ENCODE measurements around the gene BLID. TPM values are rescaled to one million over a fixed set of nuclear protein-coding genes. Genes with fewer than 3 reads are reported as not detected.
A peak's percentile ranks its signal among the peaks of the same experiment; 100 is the strongest.

BLID gene
- total RNA-seq: not detected

DNA sequence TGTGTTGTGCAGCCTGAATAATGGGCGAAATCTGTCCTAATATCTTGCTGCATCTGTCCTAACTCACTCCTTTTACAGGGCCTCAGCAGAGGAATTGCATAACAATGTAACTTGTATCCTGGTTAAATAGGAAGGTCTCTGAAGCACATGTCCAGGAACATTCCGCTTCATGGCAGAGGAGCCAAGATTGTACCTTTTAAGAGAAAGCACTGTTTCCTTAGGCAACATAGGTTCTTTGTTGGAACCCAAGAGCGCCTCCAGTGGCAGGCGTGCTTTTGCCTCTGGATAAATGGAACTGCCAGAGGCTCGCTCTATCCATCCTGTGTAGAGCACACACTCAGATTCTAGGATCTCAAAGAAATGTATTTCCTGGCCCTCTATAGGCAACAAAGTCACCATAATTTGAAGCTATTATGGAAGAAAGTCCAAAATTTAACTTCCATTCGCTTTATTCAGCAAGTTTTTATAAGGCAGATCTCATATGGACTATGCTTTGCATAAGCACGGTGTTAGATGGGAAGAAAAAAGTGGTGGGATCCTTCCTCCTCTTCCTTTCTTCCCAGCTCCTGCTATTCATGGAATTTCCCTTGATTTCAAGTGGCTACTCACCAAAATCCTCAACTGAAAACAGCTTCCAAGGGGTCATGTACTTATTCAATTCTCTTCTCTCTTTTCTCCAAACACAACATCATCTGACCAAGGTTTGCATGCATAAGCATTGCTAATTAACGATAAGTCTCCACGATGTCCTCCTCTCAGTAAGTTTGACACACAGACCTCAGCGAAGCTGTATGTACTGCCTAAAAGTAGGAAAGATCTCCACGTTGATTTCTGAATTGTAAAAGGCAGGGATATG, at the start of gene BLID:
Gene BLID (minus strand): TSS at position 692 of the 856 bp plus-strand sequence. CDS start 293 bp downstream, at position 399.
- ATAC-seq: no peak
- Mint-ChIP-seq H3K9me3 (no peaks in the 10 kb centered on the region), H3K4me1 (ENCODE audit: low read depth in 2 of 2) (no peaks in the 10 kb centered on the region), H3K27ac (no peak within 1 kb of the TSS), H3K27me3 (peaks cover 0 to 20% of the 10 kb centered on the region in 2 donors), H3K36me3 (no peaks in the 10 kb centered on the region), H3K4me3 (no peak within 1 kb of the TSS)
- DNase-seq (ENCODE audit: low spot score): no peak

DNA sequence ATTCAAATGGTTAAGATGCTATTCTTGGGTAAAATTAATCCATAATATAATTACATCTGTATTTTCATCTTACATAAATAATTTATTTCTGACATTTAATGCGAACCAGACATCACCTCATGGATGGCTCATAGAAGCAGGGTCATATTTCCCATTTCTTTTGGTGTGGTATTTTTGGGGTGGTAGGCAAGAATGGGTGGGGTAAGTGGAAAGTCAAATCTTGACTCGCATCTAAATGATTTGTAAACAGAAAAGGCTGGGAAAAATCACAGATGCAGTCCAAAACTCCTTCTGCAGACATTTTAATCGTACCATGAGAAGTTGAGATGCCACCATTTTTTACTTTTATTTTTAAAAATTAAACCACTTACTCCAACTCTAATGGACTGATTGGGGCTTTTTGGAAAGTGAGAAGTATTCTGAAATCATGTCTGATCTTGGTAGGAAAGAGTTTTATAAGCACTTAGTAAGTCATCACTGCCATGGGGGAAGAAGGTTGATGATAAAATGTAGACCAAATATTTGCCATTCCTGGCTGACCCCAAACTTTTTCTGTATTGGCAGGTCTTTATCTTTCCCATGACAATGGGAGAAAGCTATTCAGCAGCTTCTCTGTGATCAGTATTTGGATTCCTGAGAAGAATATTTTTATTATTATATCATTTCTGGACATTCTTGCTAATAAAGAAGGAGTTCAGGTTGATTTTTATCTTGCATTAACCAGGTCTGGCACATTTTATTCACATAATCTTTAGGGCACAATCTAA, 47.2 kb upstream of the BLID start:
- Mint-ChIP-seq H3K4me3 (no peak overlapping the region), H3K27ac (no peak overlapping the region), H3K36me3 (no peaks in the 10 kb centered on the region), H3K27me3 (peaks cover 17 to 31% of the 10 kb centered on the region in 2 donors), H3K9me3 (no peaks in the 10 kb centered on the region), H3K4me1 (ENCODE audit: low read depth in 2 of 2) (peaks cover 0 to 2% of the 10 kb centered on the region in 2 donors)
- no peak for ATAC-seq
- DNase-seq (ENCODE audit: low spot score): no peak

GRCh38 chr11:122162095-122162494, 46.1 kb upstream of the BLID start:
- H3K27ac Mint-ChIP-seq: no peak overlapping the region
- no peak for DNase-seq (ENCODE audit: low spot score)
- H3K36me3 Mint-ChIP-seq: no peaks in the 10 kb centered on the region
- H3K4me1 Mint-ChIP-seq (ENCODE audit: low read depth in 2 of 2): peaks cover 4 to 7% of the 10 kb centered on the region in 2 donors
- ATAC-seq: no peak
- no peaks in the 10 kb centered on the region for H3K9me3 Mint-ChIP-seq
- peaks cover 16 to 19% of the 10 kb centered on the region in 2 donors for H3K27me3 Mint-ChIP-seq
- no peak overlapping the region for H3K4me3 Mint-ChIP-seq

DNA sequence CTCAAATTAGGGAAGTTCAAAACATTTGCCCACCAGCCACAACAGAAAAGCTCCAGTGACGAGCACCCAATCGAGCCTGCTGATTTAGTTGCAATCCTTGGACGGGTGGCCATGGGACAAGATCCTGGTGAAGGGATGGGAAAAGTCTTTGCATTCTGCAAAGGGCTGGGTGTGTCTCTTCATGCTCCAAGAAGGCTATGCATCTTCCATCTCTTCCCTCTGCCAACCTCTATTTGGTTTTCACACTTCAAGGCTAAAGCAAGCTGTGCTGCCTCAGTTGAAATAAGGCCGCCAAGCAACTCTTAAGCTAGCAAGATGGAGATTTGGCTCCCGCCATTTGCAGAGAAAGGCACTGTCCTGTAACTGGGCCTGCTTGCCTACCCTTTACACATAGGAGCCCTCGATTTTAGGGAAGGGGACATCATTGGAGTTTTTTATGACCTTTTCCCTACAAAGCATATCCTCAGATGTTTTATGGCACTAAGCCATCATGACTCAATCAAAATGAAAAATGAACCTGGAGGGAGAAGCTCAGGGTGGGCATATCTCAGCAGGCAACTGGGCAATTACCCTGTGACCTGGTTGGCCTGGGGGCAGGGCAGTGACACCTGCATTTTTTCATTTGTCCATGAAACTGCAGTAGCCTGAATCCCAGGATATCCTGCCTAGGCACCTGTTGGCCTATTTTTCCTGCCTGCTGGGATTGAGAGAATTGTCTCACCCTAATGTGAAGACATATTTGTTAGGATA, 45.0 kb upstream of the BLID start:
- H3K27ac Mint-ChIP-seq: no peak overlapping the region
- no peak for ATAC-seq
- no peaks in the 10 kb centered on the region for H3K9me3 Mint-ChIP-seq
- H3K4me3 Mint-ChIP-seq: no peak overlapping the region
- H3K4me1 Mint-ChIP-seq (ENCODE audit: low read depth in 2 of 2): peaks cover 14 to 16% of the 10 kb centered on the region in 2 donors
- H3K27me3 Mint-ChIP-seq: peaks cover 22 to 24% of the 10 kb centered on the region in 2 donors
- H3K36me3 Mint-ChIP-seq: no peaks in the 10 kb centered on the region
- no peak for DNase-seq (ENCODE audit: low spot score)

DNA sequence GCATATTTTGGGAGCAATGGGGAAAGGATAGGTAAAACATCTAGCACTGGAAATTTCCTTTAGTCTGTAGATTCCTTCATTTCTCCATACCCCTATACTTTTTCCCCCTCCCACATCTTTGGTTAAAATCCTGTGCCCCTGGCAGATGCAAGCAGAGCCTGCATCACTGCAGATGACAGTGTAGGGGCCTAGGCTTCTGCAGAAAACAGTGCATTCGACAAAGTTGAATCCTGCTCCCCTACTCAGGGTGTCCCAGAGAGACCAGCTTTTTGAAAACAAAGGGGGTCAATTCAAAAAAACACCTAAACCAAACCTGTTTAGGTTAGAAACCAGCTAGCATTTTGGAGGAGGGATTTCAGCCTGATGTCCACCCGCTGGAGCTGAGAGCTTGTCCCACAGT, 43.8 kb upstream of the BLID start:
- no peaks in the 10 kb centered on the region for H3K9me3 Mint-ChIP-seq
- H3K4me3 Mint-ChIP-seq: no peak overlapping the region
- no peak for DNase-seq (ENCODE audit: low spot score)
- H3K36me3 Mint-ChIP-seq: no peaks in the 10 kb centered on the region
- no peak overlapping the region for H3K27ac Mint-ChIP-seq
- H3K4me1 Mint-ChIP-seq (ENCODE audit: low read depth in 2 of 2): peaks cover 15 to 16% of the 10 kb centered on the region in 2 donors
- no peak for ATAC-seq
- H3K27me3 Mint-ChIP-seq: peaks cover 22 to 24% of the 10 kb centered on the region in 2 donors

DNA sequence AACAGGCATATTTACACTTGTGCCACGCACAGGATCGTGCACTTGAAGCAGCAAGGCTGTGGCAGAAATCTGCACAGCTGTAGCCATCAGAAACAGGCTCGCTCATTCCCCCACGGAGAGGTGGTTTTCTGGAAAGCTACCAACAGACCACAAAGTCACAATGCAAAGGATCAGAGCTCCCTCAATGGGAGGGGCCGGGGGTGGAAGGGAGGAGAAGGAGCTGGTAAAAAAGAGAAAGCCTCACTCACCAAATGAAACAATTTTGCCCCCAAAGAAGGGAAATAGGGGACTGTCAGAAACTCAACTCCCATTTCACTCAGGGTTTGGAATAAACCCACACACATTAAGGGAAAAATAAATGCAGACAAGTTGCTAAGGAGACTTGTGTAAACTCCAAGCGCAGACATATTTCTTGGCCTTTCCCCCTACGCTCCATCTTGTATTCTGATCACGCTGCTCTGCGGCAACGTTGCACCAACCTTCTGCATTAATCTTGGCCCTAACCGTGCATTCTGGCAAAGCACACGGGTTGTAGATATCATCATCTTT, 43.2 kb upstream of the BLID start:
- Mint-ChIP-seq H3K4me1 (ENCODE audit: low read depth in 2 of 2) (peaks cover 15 to 16% of the 10 kb centered on the region in 2 donors), H3K27ac (no peak overlapping the region), H3K36me3 (no peaks in the 10 kb centered on the region), H3K4me3 (no peak overlapping the region), H3K27me3 (peaks cover 22 to 26% of the 10 kb centered on the region in 2 donors), H3K9me3 (no peaks in the 10 kb centered on the region)
- no peak for ATAC-seq
- no peak for DNase-seq (ENCODE audit: low spot score)

DNA sequence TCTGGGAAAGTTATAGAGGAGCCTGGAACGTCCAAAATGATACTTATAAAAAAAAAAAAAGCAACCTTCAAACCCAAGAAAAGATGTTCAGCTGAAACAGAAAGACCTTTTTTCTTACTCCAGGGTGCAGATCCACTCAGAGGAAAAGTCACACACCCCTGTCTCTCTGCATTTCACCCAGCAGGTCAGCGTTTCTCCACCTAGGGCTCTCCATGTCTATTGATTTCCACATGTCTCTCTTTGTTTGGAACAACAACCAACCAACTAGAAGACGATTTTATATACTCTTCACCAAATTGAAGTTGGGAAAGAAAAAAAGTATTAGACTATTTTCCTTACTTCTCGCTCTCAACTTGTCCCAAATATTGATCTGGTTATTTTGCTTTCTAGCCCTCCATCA, 42.2 kb upstream of the BLID start:
- no peak overlapping the region for H3K4me3 Mint-ChIP-seq
- ATAC-seq: no peak

GRCh38 chr11:122157653-122158161, 41.7 kb upstream of the BLID start:
- ATAC-seq (no peak), DNase-seq (ENCODE audit: low spot score) (no peak)
- Mint-ChIP-seq H3K9me3 (no peaks in the 10 kb centered on the region), H3K4me1 (ENCODE audit: low read depth in 2 of 2) (peaks cover 15 to 16% of the 10 kb centered on the region in 2 donors), H3K36me3 (no peaks in the 10 kb centered on the region), H3K27ac (no peak overlapping the region), H3K4me3 (peak overlapping the region; percentile 51), H3K27me3 (peaks cover 25 to 34% of the 10 kb centered on the region in 2 donors)

More for the DNA sequence above, 42.2 kb upstream of the BLID start:
- Mint-ChIP-seq H3K27me3 (peaks cover 25 to 34% of the 10 kb centered on the region in 2 donors), H3K4me1 (ENCODE audit: low read depth in 2 of 2) (peaks cover 15 to 16% of the 10 kb centered on the region in 2 donors), H3K27ac (no peak overlapping the region), H3K9me3 (no peaks in the 10 kb centered on the region), H3K36me3 (no peaks in the 10 kb centered on the region)
- no peak for DNase-seq (ENCODE audit: low spot score)

DNA sequence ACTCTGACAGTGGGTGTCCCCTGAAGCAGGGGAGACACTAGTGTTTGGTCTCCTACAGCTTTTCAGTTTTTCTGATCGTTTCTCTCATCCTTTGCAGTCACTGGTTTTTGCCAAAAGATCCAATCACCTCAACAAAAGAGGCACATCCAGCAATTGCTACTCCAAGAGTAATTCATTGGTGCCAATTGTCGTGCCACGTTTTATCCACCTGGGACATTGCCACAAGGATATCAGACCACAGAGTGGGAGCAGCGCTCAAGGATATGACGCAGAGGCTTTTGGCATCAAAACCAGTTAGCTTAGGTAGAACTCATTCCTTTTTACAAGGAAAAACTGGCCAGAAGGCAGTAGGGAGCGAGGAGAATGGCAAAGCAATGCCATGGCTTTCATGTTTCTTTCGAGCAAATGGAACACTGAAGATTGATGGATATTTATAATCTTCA, 40.9 kb upstream of the BLID start:
- no peaks in the 10 kb centered on the region for H3K9me3 Mint-ChIP-seq
- peak overlapping the region; percentile 51 for H3K4me3 Mint-ChIP-seq
- H3K27ac Mint-ChIP-seq: no peak overlapping the region
- H3K27me3 Mint-ChIP-seq: peaks cover 27 to 34% of the 10 kb centered on the region in 2 donors
- no peaks in the 10 kb centered on the region for H3K36me3 Mint-ChIP-seq
- DNase-seq (ENCODE audit: low spot score): no peak
- ATAC-seq: no peak
- peaks cover 15 to 16% of the 10 kb centered on the region in 2 donors for H3K4me1 Mint-ChIP-seq (ENCODE audit: low read depth in 2 of 2)

- ATAC-seq (no peak), DNase-seq (ENCODE audit: low spot score) (no peak)
- no peaks in the 10 kb centered on the region for H3K36me3 Mint-ChIP-seq
- peaks cover 34% of the 10 kb centered on the region in 2 donors for H3K27me3 Mint-ChIP-seq
- H3K9me3 Mint-ChIP-seq: no peaks in the 10 kb centered on the region
- H3K4me3 Mint-ChIP-seq: peak overlapping the region; percentile 8
- H3K4me1 Mint-ChIP-seq (ENCODE audit: low read depth in 2 of 2): peaks cover 15 to 16% of the 10 kb centered on the region in 2 donors
- no peak overlapping the region for H3K27ac Mint-ChIP-seq
These were observed 39.9 kb upstream of the BLID start for GRCh38 chr11:122155765-122156527.

DNA sequence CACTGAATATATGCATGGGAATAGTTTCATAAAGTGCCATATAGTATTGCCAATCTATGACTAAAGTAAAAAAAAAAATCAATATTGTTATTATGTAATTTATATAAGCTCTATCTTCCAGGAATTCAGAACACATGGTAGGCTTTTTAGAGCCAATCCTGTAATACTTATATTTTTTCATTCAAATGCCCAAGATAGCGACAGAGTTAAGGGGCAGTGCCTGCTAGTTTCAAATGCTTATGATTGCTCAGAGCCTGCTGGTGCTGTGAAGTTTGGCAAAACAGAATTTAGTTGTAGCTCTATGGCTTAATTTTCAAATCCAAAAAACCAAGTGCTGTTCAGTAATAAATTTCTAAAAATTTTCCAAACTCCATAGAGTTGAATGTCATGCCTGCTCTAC, 39.0 kb upstream of the BLID start:
- Mint-ChIP-seq H3K27me3 (peaks cover 27 to 30% of the 10 kb centered on the region in 2 donors), H3K4me3 (no peak overlapping the region), H3K36me3 (no peaks in the 10 kb centered on the region), H3K9me3 (no peaks in the 10 kb centered on the region), H3K27ac (no peak overlapping the region), H3K4me1 (ENCODE audit: low read depth in 2 of 2) (peaks cover 15 to 16% of the 10 kb centered on the region in 2 donors)
- no peak for DNase-seq (ENCODE audit: low spot score)
- ATAC-seq: no peak

DNA sequence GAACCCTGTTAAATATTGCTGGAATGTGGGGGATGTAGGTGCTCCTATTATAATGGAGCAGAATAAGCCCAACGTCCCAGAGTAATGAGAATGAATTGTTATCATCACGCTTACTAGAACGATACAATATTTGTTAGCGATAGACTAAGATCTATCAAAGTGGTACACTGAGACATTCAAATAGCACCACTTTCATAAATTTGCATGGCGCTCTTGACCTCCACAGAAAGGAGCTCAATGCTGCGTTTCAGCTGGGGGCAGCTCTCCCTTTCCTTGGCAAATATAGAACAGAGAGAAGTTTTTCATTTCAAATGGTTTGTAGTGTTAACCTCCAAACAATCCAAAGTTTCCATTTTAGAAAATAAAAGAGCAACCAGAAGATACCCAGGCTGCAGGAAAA, 38.2 kb upstream of the BLID start:
- DNase-seq (ENCODE audit: low spot score) (no peak), ATAC-seq (no peak)
- no peaks in the 10 kb centered on the region for H3K36me3 Mint-ChIP-seq
- H3K27ac Mint-ChIP-seq: no peak overlapping the region
- H3K27me3 Mint-ChIP-seq: peaks cover 25 to 30% of the 10 kb centered on the region in 2 donors
- H3K4me1 Mint-ChIP-seq (ENCODE audit: low read depth in 2 of 2): peaks cover 15 to 16% of the 10 kb centered on the region in 2 donors
- no peaks in the 10 kb centered on the region for H3K9me3 Mint-ChIP-seq
- no peak overlapping the region for H3K4me3 Mint-ChIP-seq
